Activated effector memory CD4-positive, alpha-beta T cell treated with anti-CD3 and anti-CD28 coated beads, Interleukin-2, amount 50 U/mL, for 16 hours (primary cell): ENCODE measurements around the gene SCART1.
"Not testable (repeated sequence)": the region's sequence is repeated elsewhere in the genome, so short reads cannot be mapped to it uniquely, and the experiment has no call there.

Experiments
- DNase-seq: peaks from one replicate; pipeline ENCODE4 v3.0.0-alpha.2; 2020

Gene SCART1

DNA sequence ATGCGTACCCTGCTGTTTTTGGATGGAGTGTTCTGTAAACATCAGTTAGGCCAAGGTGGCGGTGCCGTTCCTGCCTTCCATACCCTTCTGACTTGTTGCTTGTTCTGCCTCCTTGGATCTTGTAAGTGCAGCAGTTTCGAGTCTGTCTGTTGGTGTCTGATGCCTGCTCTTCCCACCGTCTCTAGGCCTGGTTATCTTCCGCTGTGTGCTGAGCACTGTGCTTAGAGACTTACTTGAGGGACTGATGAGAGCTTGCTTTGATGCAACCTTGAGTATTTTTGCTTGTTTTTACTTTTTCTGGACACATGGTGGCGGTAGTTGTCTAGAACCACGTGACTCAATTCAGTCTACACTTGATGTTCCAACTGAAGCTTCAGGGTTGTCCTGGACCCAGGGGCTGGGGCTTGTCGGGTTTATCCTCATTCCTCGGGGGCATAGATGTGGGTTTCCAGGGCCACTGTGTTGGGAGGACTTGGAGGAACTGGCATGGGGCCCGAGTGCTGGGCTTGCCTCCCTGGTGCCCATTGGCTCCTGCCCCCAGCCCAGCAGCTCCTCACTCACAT lies 15.0 kb upstream of the SCART1 start:
- peak; percentile 61 for DNase-seq

DNA sequence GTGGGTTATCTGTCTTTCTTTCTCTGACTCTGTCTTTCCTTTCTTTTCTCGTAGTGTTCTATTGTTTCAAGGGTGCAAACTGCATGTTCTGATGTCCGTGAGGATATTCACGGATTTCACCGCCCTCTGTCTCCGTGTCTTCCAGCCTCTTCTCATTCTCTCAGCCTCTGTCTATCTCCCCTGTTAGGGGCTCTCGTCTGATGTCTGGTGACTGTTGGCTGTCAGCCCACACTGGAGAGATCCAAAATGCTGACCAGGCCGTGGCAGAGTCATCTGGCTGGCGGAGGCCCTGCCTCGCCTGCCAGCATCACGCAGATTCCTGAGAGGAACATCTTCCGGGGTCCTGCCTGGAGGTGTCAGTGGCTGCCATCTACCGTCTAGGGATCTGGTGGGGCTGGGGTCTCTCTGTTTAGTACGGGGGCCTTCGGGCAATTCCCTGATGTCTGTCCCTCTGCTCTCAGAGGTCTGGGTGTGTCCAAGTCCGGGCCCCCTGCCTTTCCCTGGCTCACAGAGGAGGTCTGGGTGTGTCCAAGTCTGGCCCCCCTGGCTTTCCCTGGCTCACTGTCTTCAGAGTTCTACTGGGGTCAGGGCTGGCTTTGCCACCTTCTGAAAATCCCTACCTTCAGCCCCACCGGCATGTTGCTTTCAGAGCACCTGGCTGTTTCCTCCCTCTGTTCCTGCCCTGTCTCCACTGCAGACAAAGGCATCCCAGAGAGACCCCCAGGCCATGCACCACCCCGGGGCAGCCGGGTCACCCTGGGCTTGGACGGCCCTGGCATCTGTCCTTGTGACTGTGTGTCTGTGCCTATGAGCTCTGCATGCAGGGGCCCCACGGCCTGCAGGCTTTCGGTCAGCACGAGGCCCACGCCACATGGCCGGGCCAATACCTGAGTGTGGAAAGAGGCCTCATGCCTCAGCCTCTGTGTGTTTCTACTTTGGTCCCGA lies 14.0 kb upstream of the SCART1 start:
- DNase-seq, result peak; percentile 57

DNA sequence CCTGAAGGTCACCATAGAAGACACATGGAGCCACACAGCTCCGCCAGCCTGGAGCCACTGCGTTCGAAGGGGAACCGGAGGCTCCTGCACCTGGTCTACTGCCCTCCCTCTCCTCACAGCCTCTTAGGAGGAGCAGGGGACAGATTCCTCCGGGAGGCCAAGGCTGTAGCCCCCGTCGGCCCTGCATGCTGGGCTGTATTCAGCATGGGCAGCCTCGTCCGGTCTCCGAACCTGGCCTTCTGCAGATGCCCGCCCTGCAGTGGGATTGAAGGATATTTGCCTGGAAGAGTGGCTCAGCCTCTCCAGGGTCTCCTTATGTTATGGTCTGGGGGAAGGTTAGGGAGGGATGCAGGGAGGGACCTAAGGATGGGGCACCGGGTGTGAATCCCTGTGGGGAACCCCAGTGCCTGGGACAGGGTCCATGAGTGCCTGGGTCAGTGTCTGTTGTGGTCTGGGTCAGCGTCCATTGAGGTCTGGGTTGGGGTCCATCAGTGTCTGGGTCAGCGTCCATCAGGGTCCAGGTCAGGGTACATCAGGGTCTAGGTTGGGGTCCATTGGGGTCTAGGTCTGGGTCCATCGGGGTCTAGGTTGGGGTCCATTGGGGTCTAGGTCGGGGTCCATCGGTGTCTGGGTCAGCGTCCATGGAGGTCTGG lies 13.0 kb upstream of the SCART1 start:
- DNase-seq, result peak; percentile 61

DNA sequence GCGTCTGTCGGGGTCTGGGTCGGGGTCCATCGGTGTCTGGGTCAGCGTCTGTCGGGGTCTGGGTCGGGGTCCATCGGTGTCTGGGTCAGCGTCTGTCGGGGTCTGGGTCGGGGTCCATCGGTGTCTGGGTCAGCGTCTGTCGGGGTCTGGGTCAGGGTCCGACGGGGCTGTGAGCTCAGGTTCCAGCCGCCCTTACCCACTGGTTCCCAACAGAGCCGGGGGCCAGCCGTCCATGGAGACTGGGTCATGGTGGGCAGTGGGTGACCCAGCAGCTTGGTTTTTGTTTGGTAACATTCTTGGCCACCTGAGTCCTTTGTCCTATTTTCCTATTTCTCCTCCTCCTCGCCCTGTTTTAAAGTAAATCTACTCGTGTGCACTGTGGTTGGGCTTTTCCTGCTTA lies 12.4 kb upstream of the SCART1 start:
- DNase-seq, result not testable (repeated sequence)

DNA sequence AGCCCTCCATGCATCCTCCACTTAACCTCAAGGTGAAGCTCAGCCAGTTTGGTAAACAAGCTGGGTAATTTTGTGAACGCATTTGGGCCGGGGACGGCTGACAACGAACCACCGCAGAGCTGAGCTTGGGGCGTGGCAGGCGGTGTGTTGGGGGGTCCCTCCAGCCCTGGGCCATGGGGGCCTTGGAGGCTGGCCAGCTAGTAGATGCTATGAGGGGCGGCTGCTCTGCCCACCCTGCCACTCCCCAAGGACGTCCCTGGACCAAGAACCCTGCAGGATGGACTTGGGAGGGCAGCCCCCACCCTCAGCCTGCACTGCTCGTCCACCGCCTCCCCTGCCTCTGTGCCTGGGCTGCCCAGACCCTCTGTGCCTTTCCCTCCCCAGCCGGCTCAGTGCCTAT lies 12.0 kb upstream of the SCART1 start:
- DNase-seq, result peak; percentile 50

DNA sequence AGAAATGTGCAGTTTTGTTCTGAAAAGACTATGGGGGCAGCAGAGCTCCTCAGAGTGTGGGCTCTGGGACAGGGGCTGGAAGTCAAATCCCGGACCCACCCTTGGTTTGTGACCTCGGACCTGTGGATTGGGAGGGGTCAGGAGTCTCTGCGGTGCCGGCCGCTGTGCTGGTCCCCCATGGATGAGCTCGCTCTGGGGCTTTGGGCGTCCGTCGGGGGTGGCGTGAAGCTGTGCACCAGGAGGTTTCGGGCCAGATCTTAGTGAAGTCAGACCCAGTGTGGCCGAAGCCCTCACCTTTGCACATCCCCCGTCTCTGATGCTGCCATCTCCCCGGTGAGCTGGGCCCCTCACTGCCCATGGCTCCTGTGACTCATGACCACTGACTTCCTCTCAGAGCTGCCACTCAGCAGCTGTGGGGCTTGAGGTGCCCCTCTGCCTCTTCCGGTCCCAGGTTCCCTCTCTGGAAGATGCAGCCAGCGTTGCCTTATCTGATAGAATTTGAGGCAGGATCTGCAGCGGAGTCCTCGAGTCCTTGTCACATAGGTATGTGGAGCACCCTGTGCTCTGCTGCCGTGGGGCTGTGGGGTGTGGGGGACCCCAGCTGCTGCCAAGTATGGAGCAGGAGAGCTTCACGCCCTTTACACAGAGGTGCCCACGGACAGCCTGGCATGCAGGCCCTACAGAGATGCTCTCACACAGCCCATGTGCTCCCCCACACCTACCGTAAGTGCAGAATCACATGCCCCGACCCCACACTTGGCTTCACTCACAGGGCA lies 11.4 kb upstream of the SCART1 start:
- peak; percentile 68 for DNase-seq

DNA sequence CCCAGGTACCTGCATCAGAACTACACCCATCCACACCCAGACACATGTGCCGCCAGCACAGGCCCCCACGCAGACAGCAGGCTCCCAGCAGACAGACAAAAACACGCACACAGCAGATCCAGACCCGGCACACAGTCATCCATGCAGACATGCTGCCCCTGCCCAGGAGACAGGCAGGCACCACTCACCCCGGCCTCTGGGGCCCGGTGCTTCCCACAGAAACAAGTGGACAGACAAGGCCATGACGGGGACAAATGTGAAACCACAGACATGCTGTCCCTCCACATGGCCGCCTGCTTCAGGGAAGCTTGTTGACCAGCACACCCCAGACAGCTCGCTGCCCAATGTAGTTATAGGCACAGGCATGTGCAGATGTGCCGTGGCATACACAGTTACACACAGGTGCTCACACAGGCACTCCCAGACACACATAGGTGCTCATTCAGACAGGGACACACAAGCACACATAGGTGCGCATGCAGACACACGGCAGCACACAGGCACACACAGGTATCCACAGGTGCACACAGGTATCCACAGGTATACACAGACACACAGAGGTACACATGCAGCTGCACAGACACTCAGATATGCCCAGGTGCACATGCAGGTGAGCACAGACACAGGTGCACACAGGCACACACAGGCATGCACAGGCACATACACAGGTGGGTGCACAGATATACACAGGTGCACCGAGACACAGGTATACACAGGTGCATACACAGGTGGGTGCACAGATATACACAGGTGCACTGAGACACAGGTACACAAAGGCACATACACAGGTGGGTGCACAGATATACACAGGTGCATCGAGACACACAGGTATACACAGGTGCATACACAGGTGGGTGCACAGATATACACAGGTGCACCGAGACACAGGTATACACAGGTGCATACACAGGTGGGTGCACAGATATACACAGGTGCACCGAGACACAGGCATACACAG lies 10.5 kb upstream of the SCART1 start:
- peak; percentile 44 for DNase-seq

DNA sequence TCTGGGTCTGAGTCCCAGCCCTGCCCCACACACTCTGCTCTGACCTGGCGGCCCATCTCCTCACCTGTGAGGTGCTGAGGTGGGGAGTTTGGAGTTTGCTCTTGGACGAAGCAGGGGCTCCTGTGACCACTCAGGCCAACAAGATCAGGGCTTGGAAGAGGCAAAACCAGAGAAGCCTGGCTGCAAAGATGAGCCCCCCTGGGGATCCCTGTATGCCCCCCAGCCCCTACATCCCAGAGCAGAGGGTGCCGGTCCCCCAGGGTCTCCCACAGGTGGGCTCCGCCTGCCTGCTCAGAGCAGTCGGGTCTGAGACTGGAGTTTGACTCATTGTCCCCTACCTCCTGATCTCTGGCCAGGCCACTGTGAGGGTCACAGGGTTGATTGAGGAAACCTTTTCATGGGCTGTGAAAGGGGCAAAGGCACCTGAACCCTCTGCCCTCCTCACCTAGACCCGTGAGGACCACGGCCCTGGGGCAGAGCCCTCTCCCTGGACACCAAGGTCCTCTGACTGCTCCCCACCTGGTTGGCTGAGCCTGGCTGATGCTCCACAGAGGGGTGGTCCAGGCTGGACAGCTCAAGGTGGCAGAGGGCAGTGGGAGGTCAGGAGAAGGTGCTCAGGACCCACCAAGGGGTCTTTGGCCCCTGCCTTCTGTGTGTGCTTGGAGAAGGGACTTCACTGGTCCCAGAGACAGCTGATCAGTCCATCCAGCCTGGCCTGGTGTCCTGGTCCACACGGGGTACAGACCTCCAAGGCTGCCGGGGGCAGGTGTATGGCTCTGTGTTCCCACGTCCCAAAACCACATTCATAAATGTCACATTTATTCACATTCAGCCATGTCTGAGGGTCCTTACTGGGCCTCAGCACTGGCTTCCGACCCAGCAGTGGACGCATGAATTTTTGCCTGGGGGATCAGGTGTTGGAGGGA lies 9.1 kb upstream of the SCART1 start:
- peak; percentile 60 for DNase-seq

DNA sequence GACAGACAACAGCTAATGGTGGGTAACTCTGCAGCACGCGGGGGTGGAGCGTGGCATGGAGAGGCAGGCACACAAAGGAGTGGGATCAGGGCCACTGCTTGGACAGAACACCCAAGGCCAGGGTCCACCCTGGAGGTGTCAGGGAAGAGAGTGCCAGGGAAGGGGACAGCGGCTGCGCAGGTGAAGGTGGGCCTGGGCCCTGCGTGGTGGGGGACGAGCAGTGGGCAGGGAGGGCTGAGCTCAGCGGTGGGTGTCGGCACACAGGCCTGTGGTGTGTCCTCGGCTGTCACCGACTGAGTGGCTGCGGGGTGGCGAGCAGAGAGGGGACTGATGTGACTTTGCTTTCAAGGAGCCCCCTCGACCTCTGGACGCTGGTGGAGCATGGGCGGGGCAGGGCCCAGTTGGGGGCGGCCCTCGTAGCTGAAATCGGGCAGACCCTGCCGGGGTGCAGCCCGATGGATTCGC lies 8.4 kb upstream of the SCART1 start:
- DNase-seq, result peak; percentile 53

DNA sequence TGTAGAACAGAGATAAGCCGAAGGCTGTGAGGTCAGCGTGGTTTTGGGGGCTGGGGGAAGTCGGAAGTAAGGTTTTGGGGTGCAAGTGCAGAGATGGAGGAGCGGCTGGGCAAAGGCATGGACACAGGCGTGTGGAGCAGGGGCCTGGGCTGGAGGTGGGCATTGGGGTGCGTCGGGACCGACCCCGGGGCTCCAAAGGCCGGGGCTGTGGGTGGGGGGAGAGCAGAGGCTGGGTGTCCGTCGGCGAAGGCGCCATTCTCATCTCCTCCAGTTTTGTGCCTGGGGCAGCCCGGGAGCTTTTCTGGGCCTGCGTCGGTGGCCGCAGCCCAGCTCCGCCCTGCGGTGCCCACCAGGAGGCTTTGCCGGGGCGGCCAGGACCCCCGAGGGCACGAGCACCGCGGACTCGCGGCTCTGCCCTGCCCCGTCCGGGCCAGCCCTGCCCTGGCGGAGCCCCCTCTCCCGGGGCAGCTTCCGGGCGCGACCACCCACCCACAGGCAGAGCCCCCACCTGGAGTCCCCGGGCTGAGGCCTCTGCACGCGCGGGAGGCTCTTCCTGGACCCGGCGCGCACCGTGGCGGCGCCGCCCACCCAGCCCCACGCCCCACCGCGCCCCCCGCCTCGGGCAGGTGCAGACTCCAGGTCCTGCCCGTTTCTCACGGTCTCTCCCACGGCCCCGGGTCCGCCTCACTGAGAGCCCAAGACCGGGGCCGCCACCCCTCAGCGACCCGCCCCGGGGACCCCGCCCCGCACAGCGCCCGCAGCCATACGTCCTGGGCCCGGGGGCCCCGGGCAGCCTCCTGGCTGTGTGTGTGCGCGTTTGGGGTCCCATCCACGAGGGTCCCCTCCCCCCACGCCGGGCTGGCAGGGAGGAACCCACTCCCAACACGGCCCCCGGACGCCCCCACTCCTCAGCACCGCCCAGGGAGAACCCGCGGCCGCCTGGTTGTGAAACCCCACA lies 7.7 kb upstream of the SCART1 start:
- peak; percentile 50 for DNase-seq

DNA sequence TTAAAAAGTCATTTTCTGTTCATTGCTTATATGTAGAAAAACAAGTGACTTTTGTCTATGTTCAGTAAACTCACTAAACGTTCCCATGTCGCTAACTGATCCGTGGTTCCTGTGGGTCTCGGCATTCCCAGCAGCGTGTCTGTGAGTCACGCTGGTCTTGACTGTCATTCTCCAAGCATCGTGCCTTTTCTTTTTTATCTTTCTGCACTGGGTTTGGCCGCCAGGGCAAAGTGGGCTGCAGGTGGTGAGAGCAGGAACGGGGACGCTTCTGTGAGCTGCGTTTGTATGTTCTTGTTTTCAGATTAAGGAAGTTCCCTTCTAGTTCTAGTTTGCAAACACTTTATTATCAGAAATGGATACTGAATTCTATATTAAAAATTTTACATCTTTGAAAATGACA lies 6.8 kb upstream of the SCART1 start:
- no peak for DNase-seq

DNA sequence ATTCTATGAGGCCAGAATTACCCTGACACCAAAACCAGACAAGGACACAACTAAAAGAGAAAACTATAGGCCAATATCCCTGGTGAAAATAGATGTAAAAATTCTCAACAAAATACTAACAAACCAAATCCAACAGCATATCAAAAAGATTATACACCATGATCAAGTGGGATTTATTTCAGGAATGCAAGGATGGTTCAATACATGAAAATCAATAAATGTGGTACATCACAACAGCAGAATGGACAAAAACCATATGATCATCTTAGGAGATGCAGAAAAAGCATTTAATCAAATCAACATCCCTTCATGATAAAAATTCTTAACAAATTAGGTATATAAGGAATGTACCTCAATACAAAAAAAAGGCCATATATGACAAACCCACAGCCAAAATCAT lies 5.6 kb upstream of the SCART1 start:
- no peak for DNase-seq

DNA sequence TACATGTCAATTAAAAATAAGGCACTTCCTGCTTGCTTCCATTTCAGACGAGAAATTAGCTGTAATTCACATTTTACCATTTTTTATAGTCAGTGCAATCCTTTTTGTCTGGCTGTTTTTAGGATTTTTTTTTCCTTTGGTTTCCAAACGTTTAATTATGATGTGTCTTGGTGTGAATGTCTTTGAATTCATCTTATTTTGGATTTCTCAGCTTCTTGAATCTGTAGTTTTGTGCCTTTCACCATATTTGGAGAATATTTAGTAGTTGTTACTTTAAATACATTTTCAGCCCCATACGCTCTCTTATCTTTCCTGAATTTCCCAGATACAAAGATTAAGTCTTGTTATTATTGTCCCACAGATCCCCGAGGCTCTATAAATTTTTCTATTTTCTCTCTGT lies 2.4 kb upstream of the SCART1 start:
- no peak for DNase-seq

DNA sequence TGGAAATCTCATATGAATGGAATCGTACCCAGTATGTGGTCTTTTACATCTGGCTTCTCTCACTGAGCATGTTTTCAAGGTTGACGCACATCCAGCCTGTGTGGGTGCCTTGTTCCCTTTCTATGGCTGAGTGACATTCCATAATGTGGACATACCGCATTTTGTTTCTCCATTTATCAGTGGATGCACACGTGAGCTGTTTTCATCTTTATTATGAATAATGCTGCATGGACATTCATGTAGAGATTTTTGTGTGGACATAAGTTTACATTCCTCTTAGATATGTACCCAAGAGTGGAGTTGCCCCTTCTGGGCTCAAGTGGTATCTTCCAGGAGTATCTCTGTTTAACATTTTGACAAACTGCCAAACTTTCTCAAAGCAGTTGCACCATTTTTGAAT lies 1.3 kb upstream of the SCART1 start:
- no peak for DNase-seq

DNA sequence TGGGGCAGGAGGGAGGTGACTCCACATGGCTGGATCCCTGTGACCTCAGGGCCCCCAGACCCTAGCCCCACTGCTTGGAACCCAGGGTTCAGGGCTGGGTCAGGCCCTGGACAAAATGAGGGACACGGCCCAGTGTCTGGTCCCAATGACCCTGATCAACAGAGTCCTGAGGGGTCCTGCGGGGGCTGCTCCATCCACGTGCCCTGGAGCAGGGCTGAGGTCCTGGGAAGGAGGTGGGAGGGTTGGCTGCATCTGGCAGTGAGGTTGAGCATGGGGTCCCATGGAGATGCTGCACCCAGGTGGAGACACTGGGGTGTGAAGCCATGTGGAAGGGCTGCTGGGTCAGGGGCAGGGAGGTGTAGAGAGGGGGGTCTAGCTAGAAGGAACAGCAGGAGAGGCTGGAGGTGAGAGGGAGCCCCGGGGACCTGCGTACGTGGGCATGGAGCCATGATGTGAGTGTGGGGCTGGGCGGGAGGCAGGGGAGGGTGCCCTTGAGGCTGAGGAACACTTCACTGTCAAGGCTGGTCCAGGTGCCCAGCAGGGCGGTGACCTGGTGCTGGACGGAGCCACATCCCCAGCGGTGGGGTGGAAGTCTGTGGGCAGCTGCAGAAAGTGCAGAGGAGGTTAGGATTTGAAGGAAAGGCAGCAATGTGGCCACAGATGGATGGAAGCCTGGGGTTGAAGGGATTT lies 604 bp downstream of the SCART1 start:
- peak; percentile 46 for DNase-seq

DNA sequence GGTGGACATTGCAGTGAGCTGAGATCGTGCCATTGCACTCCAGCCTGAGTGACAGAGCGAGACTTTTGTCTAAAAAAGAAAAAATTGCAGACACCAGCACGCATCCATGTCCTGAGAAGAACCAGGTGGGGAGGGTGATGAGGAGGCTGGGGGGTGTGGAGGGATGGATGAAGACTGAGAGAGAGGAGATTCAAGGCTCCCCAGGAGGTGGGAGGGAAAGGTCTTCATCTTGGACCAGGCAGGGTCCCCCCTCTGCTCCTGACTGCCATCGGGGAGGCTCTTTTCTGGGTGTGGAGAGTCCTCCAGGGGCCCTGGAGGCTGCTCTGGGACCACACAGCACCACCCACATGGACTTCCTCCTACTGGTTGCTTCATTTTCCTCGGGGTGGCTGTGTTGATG lies 1.5 kb downstream of the SCART1 start:
- no peak for DNase-seq

DNA sequence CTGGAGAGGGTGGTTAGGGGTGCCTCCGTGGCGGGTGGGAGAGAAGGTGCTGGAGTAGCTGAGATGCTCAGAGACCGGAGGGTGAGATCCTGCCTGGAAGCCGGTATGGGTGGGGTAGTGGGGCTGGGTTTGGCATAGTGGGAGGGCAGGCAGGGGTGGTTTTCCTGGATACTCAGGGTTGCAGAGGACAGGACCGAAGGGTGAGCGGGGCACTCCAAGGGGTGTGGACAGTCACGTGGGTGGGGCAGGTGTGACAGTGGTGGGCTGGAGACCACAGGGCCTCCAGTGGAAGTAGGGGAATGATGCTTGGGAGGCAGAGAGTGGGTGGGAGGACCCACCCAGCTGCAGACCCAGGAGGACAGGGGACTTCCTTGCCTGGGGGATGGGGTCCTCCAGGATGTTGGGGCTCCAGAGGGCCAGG lies 1.9 kb downstream of the SCART1 start:
- peak; percentile 47 for DNase-seq

DNA sequence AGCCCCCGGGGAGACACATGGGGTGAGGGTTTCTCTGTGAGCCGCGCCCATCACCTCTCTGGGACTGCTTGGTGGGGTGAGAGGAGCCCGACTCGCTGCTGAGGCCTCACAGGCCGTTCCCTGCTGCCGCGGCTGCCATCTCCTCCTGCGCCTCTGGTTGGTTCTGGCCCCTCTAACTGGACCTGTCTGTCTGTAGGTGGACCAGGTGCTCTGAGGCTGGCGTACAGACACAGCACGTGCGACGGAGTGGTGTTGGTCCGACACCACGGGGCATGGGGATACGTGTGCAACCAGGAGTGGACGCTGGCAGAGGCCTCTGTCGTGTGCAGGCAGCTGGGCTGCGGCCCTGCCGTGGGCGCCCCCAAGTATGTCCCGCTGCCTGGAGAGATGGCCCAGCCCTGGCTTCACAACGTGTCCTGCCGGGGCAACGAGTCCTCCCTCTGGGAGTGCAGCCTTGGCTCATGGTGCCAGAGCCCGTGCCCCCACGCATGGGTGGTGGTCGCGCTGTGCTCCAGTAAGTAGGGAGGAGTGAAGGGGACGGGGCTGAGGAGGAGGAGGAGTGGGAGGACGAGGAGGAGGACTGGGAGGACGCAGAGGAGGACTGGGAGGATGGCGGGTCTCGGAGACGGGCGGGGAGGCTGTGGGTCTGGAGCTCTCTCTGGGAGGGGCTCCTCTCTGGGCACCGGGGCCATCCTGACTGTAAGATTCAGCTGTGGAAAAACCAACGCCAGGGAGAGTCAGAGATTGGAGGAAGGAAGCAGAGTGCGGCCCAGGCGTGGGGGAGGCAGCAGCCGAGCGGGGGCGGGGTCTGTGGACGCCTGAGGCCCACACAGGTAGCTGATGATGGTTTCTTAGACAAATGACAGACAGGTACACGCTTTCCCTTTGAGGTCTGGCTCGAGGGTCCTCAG lies 2.6 kb downstream of the SCART1 start:
- DNase-seq, result peak; percentile 54
